GM20431 (cell line): ENCODE results near the gene HIPK4.
"Not testable (repeated sequence)": the region's sequence is repeated elsewhere in the genome, so short reads cannot be mapped to it uniquely, and the experiment has no call there.

Experiments used
- in situ Hi-C: fragments of 300-500 bp; cut with MseI, MboI; formaldehyde crosslinking; loops from one replicate; pipeline ENCODE4 v1.15.0; 2020; ENCODE audit warnings: low sequenced_read_pairs; ENCODE audit not compliant: unreplicated experiment

Gene HIPK4

DNA sequence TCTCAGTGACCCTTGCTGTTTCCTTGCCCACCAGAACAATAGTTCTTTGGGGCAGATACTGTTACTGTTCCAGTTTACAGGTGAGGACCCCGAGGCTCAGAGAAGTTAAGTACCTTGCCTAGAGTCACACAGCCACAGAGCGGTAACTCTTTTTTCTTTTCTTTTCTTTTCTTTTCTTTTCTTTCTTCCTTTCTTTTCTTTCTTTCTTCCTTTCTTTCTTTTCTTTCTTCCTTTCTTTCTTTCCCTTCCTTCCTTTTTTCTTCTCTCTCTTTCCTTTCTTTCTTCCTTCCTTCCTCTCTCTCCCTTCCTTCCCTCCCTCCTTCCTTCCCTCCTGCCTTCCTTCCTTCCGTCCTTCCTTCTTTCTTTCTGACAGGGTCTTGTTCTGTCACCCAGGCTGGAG is 28.1 kb upstream of the HIPK4 start:
- in situ Hi-C loops: no loop called here

DNA sequence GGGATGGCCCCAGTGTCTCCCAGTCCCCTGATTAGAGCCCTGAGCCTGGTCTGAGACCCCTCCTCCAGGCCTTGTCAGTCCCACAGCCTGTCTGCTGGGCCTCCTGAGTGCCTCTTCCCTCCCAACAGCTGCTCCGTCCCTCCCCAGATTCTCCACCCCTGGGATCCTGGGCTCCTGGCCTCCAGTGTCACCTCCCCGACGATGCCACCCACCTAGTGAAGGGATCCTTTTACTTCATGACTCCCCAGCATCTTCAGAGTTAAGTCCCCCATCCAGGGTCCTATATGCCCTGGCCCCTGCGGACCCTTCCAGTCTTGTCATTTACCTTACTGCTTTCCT is 27.6 kb upstream of the HIPK4 start:
- in situ Hi-C loops: no loop called here

DNA sequence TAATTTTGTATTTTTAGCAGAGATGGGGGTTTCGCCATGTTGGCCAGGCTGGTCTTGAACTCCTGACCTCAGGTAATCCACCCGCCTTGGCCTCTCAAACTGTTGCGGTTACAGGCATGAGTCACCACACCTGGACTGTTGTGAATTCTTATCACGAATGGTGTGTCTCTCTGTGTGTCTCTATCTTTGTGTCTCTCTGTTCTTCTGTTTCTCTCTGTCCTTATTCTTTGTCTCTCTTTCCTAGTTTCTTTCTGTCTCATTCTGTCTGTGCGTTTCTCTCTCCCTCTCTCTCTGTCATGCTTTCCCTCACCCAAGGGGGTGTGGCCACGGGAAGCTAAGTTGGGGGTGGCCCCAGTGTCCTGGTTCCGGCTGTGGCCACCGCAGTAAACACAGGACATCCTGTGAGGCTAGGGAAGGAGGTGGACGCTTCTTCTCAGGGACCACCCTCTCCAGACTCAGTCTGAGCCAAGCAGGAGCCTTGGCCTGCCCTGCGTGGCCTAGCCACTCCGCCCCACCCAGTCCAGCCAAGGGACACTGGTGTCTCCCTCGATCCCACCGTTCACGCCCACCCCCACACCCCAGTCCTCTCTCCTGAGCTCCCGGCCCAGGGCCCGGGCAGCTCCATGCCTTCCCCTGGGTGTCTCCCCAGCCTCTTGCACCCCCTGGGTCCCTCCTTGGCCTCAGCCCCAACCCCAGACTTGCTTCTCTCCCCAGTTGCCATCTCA is 27.1 kb upstream of the HIPK4 start:
- in situ Hi-C loops: no loop called here

DNA sequence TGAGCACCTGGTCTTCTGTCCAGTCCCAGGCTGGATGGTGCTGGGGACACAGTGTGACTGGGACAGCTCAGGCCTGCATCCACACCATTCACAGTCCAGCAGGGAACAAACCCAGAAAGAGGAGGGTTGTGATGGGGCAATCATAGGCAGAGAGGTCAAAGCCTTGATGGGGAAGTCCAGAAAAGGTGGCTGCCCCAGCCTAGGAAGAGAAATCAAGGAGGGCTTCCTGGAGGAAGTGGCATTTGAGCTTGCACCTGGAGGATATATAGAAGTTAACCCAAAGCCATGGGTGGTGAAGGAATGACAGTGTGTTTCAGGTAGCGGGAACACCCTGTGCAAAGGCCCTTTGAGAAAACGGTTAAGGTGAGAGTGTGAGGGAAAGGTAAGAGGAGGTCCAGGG is 25.8 kb upstream of the HIPK4 start:
- in situ Hi-C loops: no loop called here

DNA sequence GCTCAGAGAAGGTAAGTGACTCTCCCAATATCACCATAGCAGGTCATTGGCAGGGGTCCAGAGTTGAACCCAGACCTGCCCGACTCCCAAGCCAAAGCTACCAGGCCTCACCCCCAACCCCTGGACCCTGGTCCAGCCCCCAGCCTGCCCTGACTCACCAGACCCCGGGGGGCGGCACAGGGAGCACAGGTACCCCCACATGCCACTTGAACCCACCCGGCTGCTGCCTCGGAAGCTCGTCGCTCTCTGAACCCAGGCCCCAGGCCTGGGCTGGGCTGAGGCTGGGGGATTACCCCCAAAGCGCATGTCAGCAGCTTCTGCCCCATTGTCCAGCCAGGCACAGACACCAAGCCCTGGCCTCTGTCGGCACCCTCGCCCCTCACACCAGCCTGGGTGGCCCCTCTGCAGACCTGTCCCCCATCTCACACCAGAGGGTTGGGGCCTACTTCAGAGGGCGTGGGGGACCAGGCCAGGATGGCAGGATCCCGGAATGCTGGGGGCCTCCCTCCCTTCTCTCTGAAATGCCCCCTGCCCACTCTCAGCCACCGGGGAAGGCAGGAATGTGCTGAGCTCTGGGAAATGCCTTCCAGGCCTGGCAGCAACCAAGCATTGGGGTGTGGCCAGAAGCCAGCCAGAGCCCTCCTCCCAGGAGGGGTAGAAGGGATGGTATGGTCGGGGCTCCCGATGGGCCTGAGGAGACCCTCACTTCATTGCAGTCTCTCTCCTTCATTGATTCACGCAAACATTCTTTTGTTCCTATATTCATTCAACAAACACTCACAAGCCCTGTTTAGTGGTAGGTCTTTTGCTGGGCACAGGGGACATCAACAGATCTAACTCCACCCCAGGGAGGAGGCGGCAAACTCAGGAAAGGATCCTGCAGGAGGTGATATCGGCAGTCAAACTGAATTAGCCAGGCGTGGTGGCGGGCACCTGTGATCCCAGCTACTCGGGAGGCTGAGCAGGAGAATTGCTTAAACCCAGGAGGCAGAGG is 24.9 kb upstream of the HIPK4 start:
- in situ Hi-C loops: no loop called here

DNA sequence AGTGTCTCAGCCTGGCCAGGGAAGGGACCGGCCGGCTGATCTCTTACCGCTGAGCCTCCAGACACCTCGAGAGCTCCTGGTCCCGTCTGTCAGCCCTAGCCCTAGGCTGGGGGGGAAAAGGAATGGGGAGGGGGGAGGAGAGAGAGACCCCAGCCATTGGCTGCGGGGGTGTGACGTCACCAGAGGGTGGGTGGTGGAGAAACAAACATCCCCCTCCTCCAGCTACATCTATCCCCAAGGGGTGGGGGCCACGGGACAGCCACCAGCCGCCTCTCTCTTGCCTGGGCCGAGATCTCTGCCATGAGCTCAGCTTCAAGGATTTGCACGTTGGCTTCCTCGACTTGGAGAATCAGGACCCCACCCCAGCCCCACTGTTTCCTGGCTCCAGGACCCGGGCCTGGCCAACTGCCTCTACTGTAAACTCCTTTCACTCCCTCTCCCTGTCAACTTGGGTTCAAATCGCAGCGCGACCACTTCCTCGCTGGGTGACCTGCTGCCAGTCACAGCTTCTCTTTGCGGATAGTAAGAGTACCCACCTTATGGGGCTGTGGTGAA is 23.4 kb upstream of the HIPK4 start, which contains the start of gene PRX:
PRX (minus strand) TSS at position 88 of the 555 bp plus-strand sequence. CDS start 5,446 bp downstream, outside the sequence.
- in situ Hi-C loops: no loop called here

DNA sequence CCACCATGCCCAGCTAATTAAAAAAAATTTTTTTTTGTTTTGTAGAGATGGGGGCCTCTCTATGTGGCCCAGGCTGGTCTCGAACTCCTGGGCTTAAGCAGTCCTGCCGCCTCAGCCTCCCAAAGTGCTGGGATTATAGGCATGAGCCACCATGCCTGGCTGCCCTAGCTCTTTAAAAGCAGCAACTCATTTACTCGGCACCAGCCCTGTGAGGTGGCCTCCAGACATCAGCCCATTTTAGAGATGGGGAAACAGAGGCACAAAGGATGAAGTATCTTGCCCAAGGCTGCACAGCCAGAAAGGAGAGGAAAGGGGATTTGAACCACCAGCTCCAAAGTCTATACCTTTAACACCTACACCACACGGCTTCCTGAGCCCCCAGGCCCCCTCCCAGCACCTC is 22.9 kb upstream of the HIPK4 start:
- in situ Hi-C loops: no loop called here

DNA sequence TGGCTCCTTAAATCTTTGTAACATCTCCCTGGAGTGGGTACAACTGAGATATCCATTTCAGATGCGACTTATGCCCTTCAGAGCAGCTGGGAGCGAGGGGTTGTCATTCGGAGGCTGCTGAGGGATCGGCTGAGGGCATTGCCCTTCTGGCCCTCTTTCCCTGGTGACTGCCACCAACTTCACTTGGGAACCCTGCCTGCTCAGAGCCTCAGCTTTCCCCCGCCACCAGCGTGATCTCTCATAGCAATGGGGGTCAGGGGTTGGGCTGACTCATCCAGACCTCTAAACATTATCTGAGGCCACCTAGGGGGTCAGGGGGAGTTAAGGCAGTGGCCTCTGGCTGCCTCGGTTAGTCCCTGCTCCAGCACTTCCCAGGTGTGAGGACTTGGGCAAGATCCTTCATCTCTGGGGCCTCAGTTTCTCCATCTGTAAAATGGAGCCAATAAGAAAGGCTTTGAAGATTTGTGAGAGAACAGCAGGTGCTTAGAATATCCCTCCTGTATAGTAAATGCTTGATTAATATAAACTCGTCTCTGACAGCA is 22.0 kb upstream of the HIPK4 start:
- in situ Hi-C loops: no loop called here

DNA sequence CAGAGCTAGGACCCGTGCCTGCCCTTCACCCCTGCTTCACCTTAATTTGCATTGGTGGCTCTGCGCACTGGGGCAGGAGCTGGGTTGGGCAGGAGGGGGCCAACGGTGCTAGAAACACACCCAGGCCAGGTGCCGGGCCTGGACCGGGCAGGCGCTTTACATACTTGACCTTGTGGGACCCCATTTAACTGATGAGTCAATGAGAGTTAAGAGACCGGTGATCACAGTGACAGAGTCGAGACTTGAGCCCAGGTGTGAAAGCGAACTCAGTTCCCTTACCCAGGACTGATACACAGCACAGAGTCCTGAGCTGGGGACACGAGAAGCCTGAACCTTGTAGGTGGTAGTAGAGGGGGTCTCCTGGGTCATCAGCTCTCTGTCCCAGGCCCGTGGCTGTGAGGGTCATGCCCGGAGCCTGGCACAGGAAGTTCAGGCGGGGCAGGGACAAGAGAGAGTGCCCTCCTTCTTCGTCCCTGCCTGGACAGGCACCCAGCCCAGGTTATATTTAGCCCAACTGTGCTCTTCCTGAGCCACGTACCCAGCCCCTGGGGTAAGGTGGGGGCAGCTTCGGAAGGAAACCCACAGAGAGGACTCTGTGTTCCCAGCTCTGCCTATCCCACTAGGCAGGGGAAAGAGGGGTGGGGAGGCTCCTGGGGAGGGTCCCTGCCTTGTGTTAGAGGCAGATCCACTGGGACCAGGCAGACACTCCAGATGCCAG is 21.3 kb upstream of the HIPK4 start:
- in situ Hi-C loops: no loop called here

DNA sequence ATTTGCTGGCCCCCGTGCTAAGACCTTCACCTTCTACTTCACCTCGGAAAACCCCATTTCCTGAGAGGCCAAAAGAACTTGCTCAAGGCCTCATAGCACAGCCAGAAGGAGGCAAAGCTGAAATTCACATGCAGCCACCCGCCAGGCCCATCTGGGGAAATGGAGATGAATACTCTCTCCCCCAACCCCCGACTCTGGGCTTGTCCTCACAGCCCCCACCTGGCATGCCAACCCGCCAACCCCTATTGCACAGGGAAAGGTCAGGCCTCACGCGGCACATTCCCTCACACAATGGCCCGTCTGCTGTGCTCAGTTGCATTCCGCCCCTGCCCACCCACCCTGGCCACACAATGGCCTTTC is 20.0 kb upstream of the HIPK4 start:
- in situ Hi-C loops: no loop called here

DNA sequence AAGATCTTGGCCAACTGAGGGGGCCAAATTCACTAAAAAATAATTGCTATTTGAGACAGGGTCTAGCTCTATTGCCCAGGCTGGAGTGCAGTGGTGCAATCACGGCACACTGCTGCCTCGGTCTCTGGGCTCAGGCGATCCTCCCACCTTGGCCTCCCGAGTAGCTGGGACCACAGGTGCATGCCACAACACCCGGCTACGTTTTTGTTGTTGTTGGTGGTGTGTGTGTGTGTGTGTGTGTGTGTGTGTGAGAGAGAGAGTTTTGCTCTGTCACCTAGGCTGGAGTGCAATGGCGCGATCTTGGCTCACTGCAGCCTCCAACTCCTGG is 18.6 kb upstream of the HIPK4 start:
- in situ Hi-C loops: not testable (repeated sequence)

DNA sequence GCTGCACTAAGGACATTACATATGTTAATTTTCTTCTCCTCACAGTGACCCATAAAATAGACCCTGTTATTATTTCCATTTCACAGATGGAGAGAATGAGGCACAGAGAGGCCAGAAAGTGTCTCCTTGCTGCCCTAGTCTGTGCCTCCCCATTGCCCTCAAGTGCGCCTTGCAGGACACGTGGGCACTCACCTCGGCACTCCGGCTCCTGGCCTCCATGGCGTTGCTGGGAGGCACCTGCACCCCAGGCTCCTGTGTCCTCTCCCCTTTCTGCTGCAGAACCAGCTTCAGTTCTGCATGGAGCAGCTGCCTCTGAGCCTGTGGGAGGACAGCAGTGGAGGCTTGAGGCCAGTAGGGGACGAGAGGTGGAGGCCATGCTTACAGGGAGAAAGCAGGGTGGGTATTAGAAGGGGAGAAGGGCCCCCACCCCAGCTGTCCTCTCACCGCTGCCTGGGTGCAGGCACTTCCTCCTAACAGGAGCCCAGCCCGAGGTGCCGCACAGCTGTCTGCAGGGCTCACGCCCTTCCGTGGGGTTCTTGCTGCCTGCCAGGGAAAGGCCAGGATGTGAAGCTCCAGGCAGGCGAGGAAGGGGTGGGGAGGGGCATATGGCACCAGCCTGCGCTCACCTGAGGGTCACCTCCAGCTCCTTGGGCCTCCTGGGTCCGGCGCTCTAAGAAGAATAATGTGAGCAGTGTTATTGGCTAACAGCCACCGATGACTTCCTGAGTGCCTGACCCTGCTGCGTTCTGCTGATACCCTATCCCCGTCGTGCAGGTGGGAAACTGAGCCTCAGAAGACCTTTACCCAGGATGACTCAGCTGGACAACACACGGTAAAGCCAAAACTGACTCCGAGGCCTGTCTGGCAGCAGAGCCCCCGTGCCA is 18.0 kb upstream of the HIPK4 start:
- in situ Hi-C loops: no loop called here

DNA sequence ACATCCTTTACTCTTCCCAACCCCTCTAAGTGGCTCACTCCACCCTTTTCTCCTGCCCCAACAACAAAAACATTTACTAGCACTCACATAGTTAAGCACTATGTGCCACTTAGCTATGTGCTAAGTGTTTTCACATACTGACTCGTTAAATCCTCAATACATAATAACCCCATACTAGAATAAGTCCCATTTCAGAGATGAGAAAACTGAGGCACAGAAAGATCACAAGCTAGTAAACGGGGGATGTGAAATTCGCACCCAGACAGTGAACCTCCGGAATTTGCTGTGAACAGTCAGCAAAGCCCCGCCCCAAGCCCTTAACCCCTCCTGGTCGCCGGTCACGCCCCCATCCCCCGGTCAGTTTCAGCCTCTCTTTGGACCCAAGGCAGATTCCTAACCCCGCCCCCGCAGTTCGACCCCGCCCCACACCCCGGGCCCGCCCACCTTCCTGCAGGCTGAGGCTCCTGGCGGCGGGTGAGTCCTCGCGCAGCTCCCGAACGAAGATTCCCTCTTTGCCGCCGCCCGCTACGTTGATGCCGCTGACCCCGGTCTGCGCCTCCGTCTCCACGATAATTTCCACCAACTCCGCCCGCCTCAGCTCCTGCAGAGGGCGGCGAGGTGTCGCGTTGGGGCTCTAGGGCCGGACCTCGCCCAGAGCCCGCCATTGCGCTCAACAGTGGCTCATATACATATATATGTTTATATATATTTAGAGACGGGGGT is 13.4 kb upstream of the HIPK4 start:
- in situ Hi-C loops: no loop called here

DNA sequence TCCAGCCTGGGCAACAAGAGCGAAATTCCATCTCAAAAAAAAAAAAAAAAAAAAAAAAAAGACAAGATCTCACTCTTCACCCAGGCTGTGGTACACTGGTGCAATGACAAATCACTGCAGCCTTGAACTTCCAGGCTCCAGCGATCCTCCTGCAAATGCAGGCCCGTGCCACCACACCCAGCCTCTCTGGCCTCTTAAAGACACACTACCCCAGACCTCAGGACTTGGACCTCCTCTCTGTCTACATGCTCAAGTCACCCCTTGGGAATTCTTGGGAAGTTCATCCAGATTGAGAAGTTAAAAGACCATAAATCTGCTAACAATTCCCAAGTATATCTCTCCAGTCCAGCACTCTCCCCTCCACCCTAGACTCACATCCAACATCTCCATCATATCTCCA is 10.6 kb upstream of the HIPK4 start:
- in situ Hi-C loops: no loop called here

DNA sequence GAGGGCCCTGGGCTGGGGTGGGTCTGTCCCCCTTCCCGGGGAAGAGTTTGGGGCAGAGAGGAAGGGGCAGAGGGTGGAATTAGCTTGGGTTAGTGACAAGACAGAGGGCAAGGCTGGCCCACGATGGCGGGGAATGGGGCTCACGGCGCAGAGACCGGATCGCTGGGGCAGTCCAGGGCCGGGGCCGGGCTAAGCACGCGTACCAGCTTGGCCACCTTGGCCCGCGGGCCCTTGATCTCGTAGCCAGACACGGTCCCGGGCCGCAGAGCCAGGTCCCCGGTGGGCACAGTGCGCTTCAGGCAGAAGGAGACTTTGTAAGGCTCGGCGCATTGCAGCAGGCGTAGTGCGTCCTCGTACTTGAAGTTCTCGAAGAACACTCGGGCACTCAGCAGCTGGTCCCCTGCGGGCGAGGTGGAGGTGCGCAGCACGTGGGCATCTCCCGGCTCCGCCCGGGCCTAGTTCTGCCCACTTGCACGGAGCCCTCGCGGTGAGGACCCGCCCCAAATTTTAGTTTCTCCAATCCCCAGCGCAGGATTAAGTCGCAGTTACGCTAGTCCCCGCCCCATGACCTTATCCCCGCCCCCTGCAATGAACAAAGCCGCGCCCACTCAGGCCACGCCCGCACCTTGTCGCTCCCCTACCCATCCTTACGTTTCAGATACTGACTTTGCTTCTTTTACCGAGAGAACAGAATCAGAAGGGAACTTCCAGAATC is 8.6 kb upstream of the HIPK4 start:
- in situ Hi-C loops: no loop called here

DNA sequence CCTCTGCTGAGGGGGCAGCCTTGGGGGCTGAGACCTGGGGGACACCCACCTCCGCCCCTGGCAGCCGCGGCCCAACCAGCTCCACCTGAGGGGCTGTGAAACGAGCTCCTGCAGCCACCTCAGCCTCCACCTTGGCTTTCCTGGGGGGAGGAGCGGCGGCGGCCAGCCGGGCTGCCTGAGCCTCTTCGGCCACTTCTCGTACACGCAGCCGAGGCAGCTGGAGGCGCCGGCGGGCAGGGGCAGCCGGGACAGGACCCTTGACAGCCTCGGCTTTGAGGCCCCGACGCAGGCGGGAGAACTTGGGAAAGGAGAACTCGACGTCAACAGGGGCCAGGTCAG is 7.6 kb upstream of the HIPK4 start:
- in situ Hi-C loops: no loop called here

DNA sequence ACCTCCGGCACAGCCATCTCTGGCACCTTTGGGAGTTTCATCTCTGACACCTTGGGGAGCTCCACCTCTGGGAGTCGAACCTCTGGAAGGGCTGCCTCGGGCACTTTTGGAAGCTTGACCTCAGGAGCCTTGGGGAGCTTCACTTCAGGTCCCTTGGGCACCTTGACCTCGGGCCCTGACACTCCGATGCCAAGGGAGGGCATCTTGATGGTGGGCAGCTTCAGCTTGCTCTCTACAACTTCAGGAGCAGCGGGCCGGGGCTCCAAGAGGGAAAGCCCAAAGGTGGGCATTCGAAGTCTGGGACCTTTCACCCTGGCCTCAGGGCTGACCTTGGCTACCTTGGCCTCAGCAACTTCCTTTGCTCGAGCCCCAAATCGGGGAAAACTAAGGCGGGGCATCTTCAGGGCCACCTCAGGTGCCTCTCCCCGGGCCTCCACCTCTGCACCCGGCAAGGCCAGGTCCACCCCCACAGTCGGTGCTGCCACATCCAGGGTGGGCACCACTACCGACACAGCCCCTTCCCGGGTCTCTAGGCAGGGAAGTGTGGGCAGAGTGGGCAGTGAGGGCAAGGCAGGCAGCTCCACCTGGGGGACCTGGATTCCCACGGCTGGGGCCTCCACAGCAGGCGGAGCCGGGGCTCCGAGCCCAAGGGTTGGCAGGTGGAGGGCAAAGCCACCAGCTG is 7.0 kb upstream of the HIPK4 start:
- in situ Hi-C loops: no loop called here

DNA sequence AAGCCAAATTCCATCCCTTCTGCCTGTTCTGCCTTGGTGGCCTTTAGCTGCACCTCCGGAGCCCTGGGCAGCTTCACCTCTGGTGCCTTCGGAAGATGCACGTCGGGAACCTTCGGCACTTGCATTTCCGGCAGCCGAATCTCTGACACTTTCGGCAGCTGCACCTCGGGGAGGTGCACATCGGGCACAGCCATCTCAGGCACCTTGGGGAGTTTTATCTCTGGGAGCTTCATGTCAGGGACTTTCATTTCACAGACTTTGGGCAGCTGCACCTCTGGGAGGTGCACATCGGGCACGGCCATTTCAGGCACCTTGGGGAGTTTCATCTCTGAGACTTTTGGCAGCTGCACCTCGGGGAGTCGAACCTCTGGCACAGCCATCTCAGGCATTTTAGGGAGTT is 6.0 kb upstream of the HIPK4 start:
- in situ Hi-C loops: no loop called here
